Fibroblast of villous mesenchyme (primary cell): ENCODE measurements around the gene PHEX. TPM values are rescaled to one million over a fixed set of nuclear protein-coding genes. Genes with fewer than 3 reads are reported as not detected.

Source experiments
- DNase-seq: peaks from one replicate; pipeline ENCODE4 v3.0.0-alpha.2; 2010; ENCODE audit warnings: low read depth
- H3K4me3 ChIP-seq: 2 replicates; pipeline ENCODE4 v1.5.1; 2011; ENCODE audit warnings: low read depth, mild to moderate bottlenecking, low read length
- total RNA-seq: library from RNA; depleted of rRNA; stranded (reverse); fragments of >200 nt; gene quantifications from 2 replicates; pipeline ENCODE4 v1.2.3, GENCODE V29; 2012
- TF ChIP-seq, protein P1 (sequence below): IDR thresholded peaks from 2 replicates; pipeline ENCODE4 v1.5.1; 2012; ENCODE audit warnings: low read depth, mild to moderate bottlenecking, low read length; ENCODE audit not compliant: insufficient read depth

The PHEX gene
- total RNA-seq, 1 donor: 0.43 TPM

DNA sequence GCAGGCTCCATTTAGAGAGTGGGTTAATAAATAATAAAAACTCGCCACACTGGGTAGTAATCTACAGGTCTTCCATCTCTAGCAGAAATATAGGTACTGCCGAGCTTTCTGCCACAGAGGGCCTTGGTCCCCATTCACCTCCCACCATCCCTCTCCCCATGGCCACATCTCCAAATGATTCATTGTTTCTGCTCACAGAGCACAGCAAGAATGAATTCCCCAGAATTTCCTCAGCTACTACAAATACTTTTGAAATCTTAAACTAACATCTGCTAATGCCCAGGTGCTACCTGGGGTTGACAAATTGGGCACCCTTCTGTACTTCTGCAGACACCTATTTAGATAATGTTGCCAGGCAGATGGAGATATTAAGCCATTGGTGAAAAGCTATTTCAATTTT lies 5.1 kb downstream of the PHEX start:
- no peak overlapping the region for H3K4me3 ChIP-seq
- TF ChIP-seq, protein P1, sequence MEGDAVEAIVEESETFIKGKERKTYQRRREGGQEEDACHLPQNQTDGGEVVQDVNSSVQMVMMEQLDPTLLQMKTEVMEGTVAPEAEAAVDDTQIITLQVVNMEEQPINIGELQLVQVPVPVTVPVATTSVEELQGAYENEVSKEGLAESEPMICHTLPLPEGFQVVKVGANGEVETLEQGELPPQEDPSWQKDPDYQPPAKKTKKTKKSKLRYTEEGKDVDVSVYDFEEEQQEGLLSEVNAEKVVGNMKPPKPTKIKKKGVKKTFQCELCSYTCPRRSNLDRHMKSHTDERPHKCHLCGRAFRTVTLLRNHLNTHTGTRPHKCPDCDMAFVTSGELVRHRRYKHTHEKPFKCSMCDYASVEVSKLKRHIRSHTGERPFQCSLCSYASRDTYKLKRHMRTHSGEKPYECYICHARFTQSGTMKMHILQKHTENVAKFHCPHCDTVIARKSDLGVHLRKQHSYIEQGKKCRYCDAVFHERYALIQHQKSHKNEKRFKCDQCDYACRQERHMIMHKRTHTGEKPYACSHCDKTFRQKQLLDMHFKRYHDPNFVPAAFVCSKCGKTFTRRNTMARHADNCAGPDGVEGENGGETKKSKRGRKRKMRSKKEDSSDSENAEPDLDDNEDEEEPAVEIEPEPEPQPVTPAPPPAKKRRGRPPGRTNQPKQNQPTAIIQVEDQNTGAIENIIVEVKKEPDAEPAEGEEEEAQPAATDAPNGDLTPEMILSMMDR: no peak
- no peak for DNase-seq

DNA sequence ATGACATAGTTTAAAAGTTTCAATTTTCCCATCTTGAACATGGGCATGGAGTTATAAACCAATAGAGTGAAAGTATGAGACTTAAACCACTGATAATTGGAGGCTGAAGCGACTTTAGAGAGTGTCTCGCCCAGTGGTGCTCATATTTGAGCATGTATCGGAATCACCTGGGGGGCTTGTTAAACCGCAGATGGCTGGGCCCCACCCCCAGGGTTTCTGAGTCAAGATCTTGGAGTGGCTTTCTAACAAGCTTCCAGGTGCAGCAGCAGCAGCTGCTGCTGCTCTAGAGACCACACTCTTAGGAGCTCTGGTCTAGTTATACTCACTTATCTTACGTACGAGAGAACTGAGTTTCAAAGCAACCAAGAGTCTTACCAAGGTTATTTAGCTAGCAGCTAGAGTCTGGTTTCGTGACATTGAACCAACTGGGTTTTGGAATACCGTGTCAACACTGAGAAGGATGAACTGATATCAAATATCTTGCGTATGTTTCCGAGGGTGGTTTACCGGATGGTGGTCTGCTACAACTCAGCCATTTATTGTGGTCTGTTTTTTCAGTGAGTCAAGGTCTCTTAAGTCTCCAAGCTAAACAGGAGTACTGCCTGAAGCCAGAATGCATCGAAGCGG lies 5.9 kb downstream of the PHEX start:
- TF ChIP-seq, protein P1: no peak
- no peak overlapping the region for H3K4me3 ChIP-seq
- no peak for DNase-seq

DNA sequence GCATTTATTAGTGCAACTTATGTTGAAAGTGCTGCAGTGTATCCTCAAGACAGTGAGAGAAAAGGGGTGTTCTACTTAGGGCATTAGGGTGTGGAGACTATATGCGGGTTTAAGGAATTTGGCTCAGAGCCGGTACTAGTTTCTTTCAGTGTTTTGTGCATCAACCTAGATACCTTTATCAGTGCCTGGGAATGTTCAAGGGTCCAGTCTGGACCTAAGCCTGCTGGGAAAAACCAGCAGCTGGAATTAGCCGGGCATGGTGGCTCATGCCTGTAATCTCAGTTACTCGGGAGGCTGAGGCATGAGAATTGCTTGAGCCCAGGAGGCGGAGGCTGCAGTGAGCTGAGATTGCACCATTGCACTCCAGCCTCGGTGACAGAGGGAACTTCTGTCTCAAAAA lies 7.4 kb downstream of the PHEX start:
- TF ChIP-seq, protein P1: no peak
- DNase-seq: no peak
- H3K4me3 ChIP-seq: no peak overlapping the region

DNA sequence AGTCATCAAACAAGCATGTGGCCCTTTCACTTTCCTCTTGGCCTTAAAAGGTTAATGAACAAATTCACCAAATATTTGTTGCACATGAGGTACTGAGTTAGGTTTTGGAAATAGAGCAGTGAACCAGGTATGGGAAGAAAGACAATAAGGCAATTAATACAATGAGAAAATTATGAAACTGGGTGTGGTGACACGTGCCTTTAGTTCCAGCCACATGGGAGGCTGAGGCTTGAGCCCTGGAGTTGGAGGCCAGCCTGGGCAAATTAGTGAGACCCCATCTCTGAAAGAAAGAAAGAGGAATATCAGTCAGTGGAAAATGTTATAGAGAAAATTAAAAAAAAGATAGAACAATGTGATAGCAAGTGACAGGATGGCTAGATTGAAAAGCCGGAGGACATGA lies 8.1 kb downstream of the PHEX start:
- H3K4me3 ChIP-seq: no peak overlapping the region
- no peak for DNase-seq
- TF ChIP-seq, protein P1: no peak

DNA sequence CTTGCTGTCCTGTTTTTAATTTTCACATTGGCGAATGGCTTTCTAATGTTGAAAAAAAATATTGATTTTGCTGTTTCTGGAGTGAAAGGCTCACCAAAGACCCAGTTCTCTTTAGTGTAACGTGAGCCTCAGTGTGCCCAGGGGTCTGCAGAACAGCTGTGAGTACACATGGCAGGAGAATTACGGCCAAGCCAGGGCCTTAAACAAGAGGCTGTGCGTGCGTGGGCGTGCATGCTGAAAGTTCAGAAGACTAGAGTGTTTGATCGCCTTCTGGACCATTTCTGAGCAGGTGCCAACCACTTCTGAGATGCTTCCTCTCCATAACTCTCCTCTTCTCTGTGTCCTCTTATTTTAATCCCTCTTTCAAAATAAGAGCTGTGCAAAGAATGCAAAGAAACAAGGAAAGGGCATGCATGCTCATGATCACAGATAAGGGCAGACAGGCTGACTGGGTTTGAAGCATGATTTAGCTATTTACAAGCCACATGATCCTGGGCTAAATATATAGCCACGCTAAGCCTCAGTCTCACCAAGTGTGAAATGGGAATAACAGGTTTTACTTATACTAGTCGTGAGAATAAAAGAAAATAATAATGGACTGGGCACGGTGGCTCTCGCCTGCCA lies 9.9 kb downstream of the PHEX start:
- TF ChIP-seq, protein P1: no peak
- no peak overlapping the region for H3K4me3 ChIP-seq
- DNase-seq: no peak

DNA sequence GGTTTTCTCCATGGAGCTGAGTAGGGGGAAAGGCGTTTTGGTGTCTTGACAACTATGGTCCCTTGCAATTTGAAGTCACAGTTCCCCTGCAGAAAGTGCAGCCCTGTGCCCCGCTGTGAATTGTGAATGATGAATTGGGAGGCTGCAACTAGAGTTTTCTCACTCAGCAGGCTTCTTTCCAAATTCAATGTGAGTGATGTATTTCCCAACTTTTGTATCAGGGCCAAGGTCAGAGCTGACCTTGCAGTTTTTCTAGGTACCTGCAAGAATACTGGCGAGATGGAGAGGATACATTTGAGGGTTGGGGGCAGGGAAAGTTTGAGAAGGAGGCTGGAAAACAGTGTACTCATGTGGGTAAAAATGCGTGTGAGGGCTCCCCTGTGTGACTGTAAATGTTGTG lies 11.7 kb downstream of the PHEX start:
- TF ChIP-seq, protein P1: no peak
- no peak overlapping the region for H3K4me3 ChIP-seq
- no peak for DNase-seq

DNA sequence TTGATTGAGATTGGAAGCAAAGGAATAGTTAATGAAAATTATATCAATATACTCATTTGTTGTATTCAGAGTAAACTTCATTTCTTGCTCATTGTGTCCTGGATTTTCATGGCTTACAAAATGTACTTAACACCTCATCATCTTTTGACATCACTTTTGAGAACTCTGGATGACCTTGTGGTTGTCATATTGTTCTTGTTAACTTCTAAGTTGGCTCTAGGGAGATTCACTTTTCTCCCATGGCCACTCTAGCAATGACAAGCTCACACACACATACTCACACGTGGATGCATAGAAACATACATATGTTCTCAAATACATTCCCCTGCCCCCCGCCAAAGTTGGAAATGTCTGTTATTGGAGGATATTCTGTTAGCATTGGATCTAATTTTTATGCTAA lies 15.3 kb downstream of the PHEX start:
- TF ChIP-seq, protein P1: no peak

More for the DNA sequence above, 15.3 kb downstream of the PHEX start:
- H3K4me3 ChIP-seq: no peak overlapping the region
- no peak for DNase-seq
